Brain microvascular endothelial cell (primary cell): ENCODE results near the gene NLK.

Experiments
- DNase-seq: peaks from one replicate; pipeline ENCODE4 v3.0.0-alpha.2; 2020
- H3K27ac ChIP-seq: fragments of 250-450 bp; sonication (Bioruptor Pico); 2 replicates; pipeline ENCODE4 v1.5.1; 2020; ENCODE audit warnings: mild to moderate bottlenecking, moderate library complexity
- H3K27me3 ChIP-seq: fragments of 250-450 bp; sonication (Bioruptor Pico); replicated peaks from 2 replicates; pipeline ENCODE4 v1.5.1; 2020; ENCODE audit warnings: mild to moderate bottlenecking
- H3K36me3 ChIP-seq: fragments of 250-450 bp; sonication (Bioruptor Pico); replicated peaks from 2 replicates; pipeline ENCODE4 v1.5.1; 2020; ENCODE audit warnings: mild to moderate bottlenecking
- H3K4me3 ChIP-seq: 2 replicates; pipeline ENCODE4 v1.5.1; 2011; ENCODE audit warnings: low read depth, mild to moderate bottlenecking, control low read depth, low read length, moderate library complexity
- in situ Hi-C: cut with HindIII; loops from 2 replicates; pipeline ENCODE4 v1.10.0; 2017; ENCODE audit warnings: low sequenced_read_pairs, low pct_ligation_motif_present
- TF ChIP-seq, protein P1 (sequence below): IDR thresholded peaks from 2 replicates; pipeline ENCODE4 v1.5.1; 2011; ENCODE audit warnings: low read depth, mild to moderate bottlenecking, moderate library complexity, low read length, control low read depth, inconsistent platforms; ENCODE audit errors: missing control alignments

NLK gene

DNA sequence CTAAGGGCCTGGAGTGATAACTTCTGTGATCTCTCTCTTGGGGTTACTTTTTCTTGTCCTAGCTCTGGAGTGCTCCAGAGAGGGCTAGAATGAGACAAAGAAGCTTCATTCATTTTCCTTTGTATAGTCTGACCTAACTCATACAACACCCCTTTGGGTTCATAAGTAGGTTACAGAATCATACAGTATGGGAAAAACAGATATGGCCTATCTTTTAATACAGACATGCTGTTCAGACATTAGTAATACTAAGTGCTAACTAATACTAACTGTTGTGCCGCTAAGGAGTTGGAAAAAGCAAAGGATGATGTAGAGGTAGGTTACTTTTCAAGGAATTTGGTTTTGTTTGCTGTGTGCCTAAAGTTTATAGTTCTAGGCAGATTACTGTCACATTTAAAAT is 84.7 kb downstream of the NLK start:
- TF ChIP-seq, protein P1, sequence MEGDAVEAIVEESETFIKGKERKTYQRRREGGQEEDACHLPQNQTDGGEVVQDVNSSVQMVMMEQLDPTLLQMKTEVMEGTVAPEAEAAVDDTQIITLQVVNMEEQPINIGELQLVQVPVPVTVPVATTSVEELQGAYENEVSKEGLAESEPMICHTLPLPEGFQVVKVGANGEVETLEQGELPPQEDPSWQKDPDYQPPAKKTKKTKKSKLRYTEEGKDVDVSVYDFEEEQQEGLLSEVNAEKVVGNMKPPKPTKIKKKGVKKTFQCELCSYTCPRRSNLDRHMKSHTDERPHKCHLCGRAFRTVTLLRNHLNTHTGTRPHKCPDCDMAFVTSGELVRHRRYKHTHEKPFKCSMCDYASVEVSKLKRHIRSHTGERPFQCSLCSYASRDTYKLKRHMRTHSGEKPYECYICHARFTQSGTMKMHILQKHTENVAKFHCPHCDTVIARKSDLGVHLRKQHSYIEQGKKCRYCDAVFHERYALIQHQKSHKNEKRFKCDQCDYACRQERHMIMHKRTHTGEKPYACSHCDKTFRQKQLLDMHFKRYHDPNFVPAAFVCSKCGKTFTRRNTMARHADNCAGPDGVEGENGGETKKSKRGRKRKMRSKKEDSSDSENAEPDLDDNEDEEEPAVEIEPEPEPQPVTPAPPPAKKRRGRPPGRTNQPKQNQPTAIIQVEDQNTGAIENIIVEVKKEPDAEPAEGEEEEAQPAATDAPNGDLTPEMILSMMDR = no peak
- Histone ChIP-seq H3K27ac (no peak overlapping the region), H3K27me3 (no peaks in the 10 kb centered on the region), H3K4me3 (no peak overlapping the region), H3K36me3 (no peaks in the 10 kb centered on the region)
- in situ Hi-C loops = no loop called here
- no peak for DNase-seq

DNA sequence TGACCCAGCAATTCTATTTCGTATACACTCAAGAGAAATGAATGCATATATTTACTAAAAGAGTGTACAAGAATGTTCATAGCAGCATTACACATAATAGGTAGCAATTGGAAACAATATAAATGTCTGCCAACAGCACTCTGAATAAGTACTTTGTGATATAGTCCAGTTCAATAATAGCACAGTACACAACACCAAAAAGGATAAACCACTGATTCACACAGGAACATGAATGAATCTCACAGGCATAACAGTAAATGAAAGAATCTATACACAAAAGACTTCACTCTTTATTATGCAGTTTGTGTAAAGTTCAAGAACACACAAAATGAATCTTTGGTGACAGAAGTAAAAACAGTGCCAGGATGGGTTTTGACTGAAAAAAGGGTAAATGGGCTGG is 86.3 kb downstream of the NLK start:
- H3K4me3 ChIP-seq = no peak overlapping the region
- H3K27ac ChIP-seq = no peak overlapping the region
- peaks cover 3% of the 10 kb centered on the region for H3K36me3 ChIP-seq
- in situ Hi-C loops = no loop called here
- H3K27me3 ChIP-seq = no peaks in the 10 kb centered on the region
- DNase-seq = no peak
- TF ChIP-seq, protein P1 = no peak

DNA sequence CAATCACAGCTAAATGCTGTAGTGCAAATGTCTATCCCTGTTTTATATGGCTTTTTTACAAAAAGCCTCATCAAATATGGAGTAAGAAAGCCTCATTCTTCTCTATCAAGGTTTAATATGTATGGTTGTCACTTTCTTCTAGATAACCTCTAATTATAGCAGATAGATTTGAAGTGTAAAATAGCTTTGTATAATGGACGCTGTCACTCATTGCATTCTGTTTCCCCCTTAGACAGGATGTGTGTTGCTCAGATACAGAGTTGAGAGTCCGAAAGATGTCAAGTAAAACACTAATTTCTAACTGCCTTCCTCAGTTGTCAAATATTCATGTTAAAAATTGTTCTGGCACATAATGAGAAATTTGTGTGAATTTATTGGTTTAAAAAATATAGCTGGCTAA is 88.0 kb downstream of the NLK start:
- in situ Hi-C loops = no loop called here
- Histone ChIP-seq H3K27me3 (no peaks in the 10 kb centered on the region), H3K27ac (no peak overlapping the region), H3K4me3 (no peak overlapping the region), H3K36me3 (peaks cover 3% of the 10 kb centered on the region)
- TF ChIP-seq, protein P1 = no peak
- DNase-seq = no peak

DNA sequence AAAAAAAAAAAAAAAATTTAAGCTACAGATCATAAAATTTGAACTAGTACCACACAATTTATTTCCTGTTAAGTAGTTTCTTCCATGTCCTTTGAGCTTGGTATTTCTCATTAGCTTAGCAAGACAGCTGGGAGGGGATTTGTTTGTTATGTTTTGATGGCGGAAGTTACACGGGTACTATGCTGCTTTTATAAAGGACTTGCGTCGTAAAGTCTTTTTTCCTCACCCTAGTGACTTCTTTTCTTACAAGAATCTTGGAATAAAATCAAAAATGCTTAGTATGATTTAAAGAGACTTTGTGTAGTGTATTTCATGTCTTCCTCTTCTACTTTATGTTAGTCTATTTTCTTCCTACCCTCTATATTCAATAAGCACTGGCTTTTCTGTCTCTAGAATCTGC is 89.1 kb downstream of the NLK start:
- Histone ChIP-seq H3K27me3 (no peaks in the 10 kb centered on the region), H3K4me3 (no peak overlapping the region), H3K36me3 (peaks cover 3% of the 10 kb centered on the region), H3K27ac (no peak overlapping the region)
- in situ Hi-C loops = no loop called here
- TF ChIP-seq, protein P1 = no peak
- DNase-seq = peak; percentile 4

DNA sequence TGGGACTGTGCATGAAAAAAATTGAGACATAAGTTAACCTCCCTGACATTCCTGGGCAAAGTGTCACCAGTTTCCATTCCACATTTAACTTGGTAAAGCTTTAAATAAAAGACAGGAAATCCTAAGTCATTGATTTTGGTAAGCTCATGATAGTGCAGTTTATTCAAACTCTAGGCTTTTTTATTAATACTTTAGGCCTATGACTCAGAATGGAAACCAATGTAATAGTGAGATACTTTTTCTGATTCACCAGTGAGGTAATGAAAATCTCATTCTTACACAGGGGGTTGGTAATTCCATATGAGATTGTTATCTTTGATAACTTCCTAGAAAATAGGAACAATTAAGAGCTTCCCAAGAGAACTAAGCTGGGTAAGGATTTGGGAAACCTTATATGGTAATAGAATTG is 91.1 kb downstream of the NLK start:
- peaks cover 3% of the 10 kb centered on the region for H3K36me3 ChIP-seq
- TF ChIP-seq, protein P1 = no peak
- peak overlapping the region; percentile 58 for H3K27ac ChIP-seq
- in situ Hi-C loops = no loop called here
- DNase-seq = peak; percentile 20
- H3K27me3 ChIP-seq = no peaks in the 10 kb centered on the region
- H3K4me3 ChIP-seq = no peak overlapping the region

DNA sequence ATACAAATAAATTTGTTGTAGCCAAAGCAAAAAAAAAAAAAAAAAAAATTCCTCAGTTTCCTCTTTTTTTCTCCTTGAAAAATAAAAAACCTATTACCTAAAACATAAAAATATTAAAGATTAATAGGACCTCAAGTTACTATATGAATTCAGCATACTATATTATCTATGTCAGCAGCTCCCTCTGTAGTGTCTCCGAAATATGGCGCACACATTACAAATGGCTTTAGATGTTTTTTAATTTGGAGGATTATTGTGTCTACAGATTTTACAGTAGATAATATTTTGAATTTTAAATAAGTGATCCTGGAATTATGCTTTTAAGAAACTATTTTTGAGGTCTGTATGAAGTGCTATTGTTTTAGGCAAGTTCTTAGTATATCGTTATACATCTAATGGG is 94.4 kb downstream of the NLK start:
- in situ Hi-C loops = no loop called here
- Histone ChIP-seq H3K4me3 (no peak overlapping the region), H3K27ac (no peak overlapping the region), H3K36me3 (peaks cover 3% of the 10 kb centered on the region), H3K27me3 (no peaks in the 10 kb centered on the region)
- no peak for DNase-seq
- TF ChIP-seq, protein P1 = no peak
